Measurements from ENCODE around the gene ATG7.

- TF ChIP-seq EZH2 (IDR thresholded peaks at IDR 0.05), result no peak
- TF ChIP-seq POLR2AphosphoS5 (IDR thresholded peaks at IDR 0.05; ENCODE audit: borderline replicate concordance, low read depth, low read length), result no peak
These were observed 57.6 kb downstream of the ATG7 start for GRCh38 chr3:11329777-11330176.

All from SK-N-MC (cell line).